H9 (cell line): Measurements from ENCODE around the gene WNT4. TPM values are rescaled to one million over a fixed set of nuclear protein-coding genes. Genes with fewer than 3 reads are reported as not detected.
A peak's percentile ranks its signal among the peaks of the same experiment; 100 is the strongest.

Experiments used
- DNase-seq: peaks from one replicate; pipeline ENCODE4 v3.0.0-alpha.2; 2017
- H2AFZ ChIP-seq: one replicate; pipeline ENCODE4 v1.6.1; 2013; ENCODE audit warnings: mild to moderate bottlenecking, low read length, control low read depth, moderate library complexity
- H2AK5ac ChIP-seq: 2 replicates; pipeline ENCODE4 v1.6.1; 2013; ENCODE audit warnings: low read length, control low read depth, mixed read lengths; ENCODE audit not compliant: insufficient read length
- H2BK120ac ChIP-seq: one replicate; pipeline ENCODE4 v1.6.1; 2013; ENCODE audit warnings: low read depth, mild to moderate bottlenecking, low read length, control low read depth, inconsistent platforms; ENCODE audit not compliant: poor library complexity, severe bottlenecking
- H2BK12ac ChIP-seq: 2 replicates; pipeline ENCODE4 v1.6.1; 2013; ENCODE audit warnings: low read length, control low read depth, mixed read lengths, low read depth; ENCODE audit not compliant: insufficient read length
- H2BK15ac ChIP-seq: 2 replicates; pipeline ENCODE4 v1.6.1; 2013; ENCODE audit warnings: low read depth, low read length, control low read depth
- H2BK20ac ChIP-seq: one replicate; pipeline ENCODE4 v1.6.1; 2013; ENCODE audit warnings: low read depth, mild to moderate bottlenecking, low read length, control low read depth, inconsistent platforms; ENCODE audit not compliant: poor library complexity, severe bottlenecking
- H2BK5ac ChIP-seq: 2 replicates; pipeline ENCODE4 v1.6.1; 2013; ENCODE audit warnings: low read length, control low read depth, mixed read lengths; ENCODE audit not compliant: insufficient read length
- H3K14ac ChIP-seq: 2 replicates; pipeline ENCODE4 v1.6.1; 2013; ENCODE audit warnings: low read length, control low read depth; ENCODE audit not compliant: insufficient read depth
- H3K18ac ChIP-seq: 2 replicates; pipeline ENCODE4 v1.6.1; 2013; ENCODE audit warnings: low read depth, mild to moderate bottlenecking, mixed read lengths, low read length, control low read depth; ENCODE audit not compliant: insufficient read length
- H3K23ac ChIP-seq: 2 replicates; pipeline ENCODE4 v1.6.1; 2013; ENCODE audit warnings: low read length, control low read depth, mixed read lengths, low read depth; ENCODE audit not compliant: insufficient read length
- H3K23me2 ChIP-seq: 2 replicates; pipeline ENCODE4 v1.6.1; 2013; ENCODE audit warnings: low read depth, mild to moderate bottlenecking, mixed read lengths, low read length, control low read depth; ENCODE audit not compliant: insufficient read length, poor library complexity, severe bottlenecking
- H3K27ac ChIP-seq: 2 replicates; pipeline ENCODE4 v1.5.1; 2013; ENCODE audit warnings: low read length, control low read depth, mixed read lengths, low read depth; ENCODE audit not compliant: insufficient read length
- H3K27me3 ChIP-seq: 2 replicates; pipeline ENCODE4 v1.6.1; 2013; ENCODE audit warnings: low read length, control low read depth, inconsistent platforms; ENCODE audit not compliant: insufficient read depth
- H3K4ac ChIP-seq: 2 replicates; pipeline ENCODE4 v1.6.1; 2013; ENCODE audit warnings: low read depth, mild to moderate bottlenecking, control low read depth, inconsistent platforms, low read length, moderate library complexity
- H3K4me1 ChIP-seq: 2 replicates; pipeline ENCODE4 v1.6.1; 2013; ENCODE audit warnings: low read length, control low read depth, inconsistent platforms; ENCODE audit not compliant: insufficient read depth
- H3K4me2 ChIP-seq: 2 replicates; pipeline ENCODE4 v1.6.1; 2013; ENCODE audit warnings: low read length, control low read depth, mixed read lengths; ENCODE audit not compliant: insufficient read length, insufficient read depth
- H3K56ac ChIP-seq: 2 replicates; pipeline ENCODE4 v1.6.1; 2013; ENCODE audit warnings: low read depth, mild to moderate bottlenecking, mixed read lengths, low read length, control low read depth; ENCODE audit not compliant: insufficient read length
- H3K79me1 ChIP-seq: 2 replicates; pipeline ENCODE4 v1.6.1; 2013; ENCODE audit warnings: low read depth, mild to moderate bottlenecking, moderate library complexity, low read length, control low read depth, inconsistent platforms; ENCODE audit not compliant: insufficient read depth, poor library complexity, severe bottlenecking
- H3K79me2 ChIP-seq: 2 replicates; pipeline ENCODE4 v1.6.1; 2013; ENCODE audit warnings: low read length, control low read depth, inconsistent platforms; ENCODE audit not compliant: insufficient read depth
- H3K9ac ChIP-seq: 2 replicates; pipeline ENCODE4 v1.6.1; 2013; ENCODE audit warnings: low read length, control low read depth, mixed read lengths; ENCODE audit not compliant: insufficient read length; ENCODE audit errors: extremely low read depth
- H3K9me3 ChIP-seq: one replicate; pipeline ENCODE4 v1.6.1; 2013; ENCODE audit warnings: low read depth, low read length, inconsistent platforms; ENCODE audit not compliant: control insufficient read depth
- H3T11ph ChIP-seq: one replicate; pipeline ENCODE4 v1.6.1; 2013; ENCODE audit warnings: mild to moderate bottlenecking, low read length, control low read depth, inconsistent platforms
- H4K20me1 ChIP-seq: one replicate; pipeline ENCODE4 v1.6.1; 2013; ENCODE audit not compliant: control insufficient read depth, insufficient read length, insufficient read depth
- H4K5ac ChIP-seq: 2 replicates; pipeline ENCODE4 v1.6.1; 2013; ENCODE audit warnings: low read depth, mild to moderate bottlenecking, mixed read lengths, low read length, control low read depth; ENCODE audit not compliant: insufficient read length
- H4K8ac ChIP-seq: replicated peaks from 2 replicates; pipeline ENCODE4 v1.6.1; 2013; ENCODE audit warnings: low read length, control low read depth, mixed read lengths, low read depth; ENCODE audit not compliant: insufficient read length
- H4K91ac ChIP-seq: 2 replicates; pipeline ENCODE4 v1.6.1; 2013; ENCODE audit warnings: low read depth, mild to moderate bottlenecking, moderate library complexity, mixed read lengths, low read length, control low read depth; ENCODE audit not compliant: insufficient read length
- H3K27ac Mint-ChIP-seq, 3 experiments: 2 replicates in 2 of 3; 3 replicates in 1 of 3; pipeline ENCODE4 v1.8.0; 2020 to 2021; ENCODE audit warnings: mixed read lengths in 3 of 3, mild to moderate bottlenecking in 1 of 3, moderate library complexity in 1 of 3
- H3K27me3 Mint-ChIP-seq: 2 replicates; pipeline ENCODE4 v1.8.0; 2021; ENCODE audit warnings: low read depth, mild to moderate bottlenecking, moderate library complexity, mixed read lengths
- H3K36me3 Mint-ChIP-seq, 3 experiments: 2 replicates in 2 of 3; 3 replicates in 1 of 3; pipeline ENCODE4 v1.8.0; 2020 to 2021; ENCODE audit warnings: low read depth in 3 of 3, mixed read lengths in 3 of 3; ENCODE audit not compliant: insufficient read depth in 1 of 3
- H3K4me1 Mint-ChIP-seq, 2 experiments: 2 replicates each; pipeline ENCODE4 v1.8.0; 2020; ENCODE audit warnings: mixed read lengths in 2 of 2
- H3K4me3 Mint-ChIP-seq, 2 experiments: 2 replicates in 1 of 2; 3 replicates in 1 of 2; pipeline ENCODE4 v1.8.0; 2020 to 2021; ENCODE audit warnings: mild to moderate bottlenecking in 2 of 2, mixed read lengths in 2 of 2, moderate library complexity in 1 of 2
- H3K9me3 Mint-ChIP-seq, 2 experiments: 2 replicates in 1 of 2; 3 replicates in 1 of 2; pipeline ENCODE4 v1.8.0; 2020; ENCODE audit warnings: mild to moderate bottlenecking in 2 of 2, mixed read lengths in 2 of 2, moderate library complexity in 1 of 2
- CTCF ChIP-seq: fragments of 200-600 bp; sonication (generic); conservative IDR thresholded peaks from 3 replicates; pipeline ENCODE4 v1.8.0; 2021; ENCODE audit warnings: antibody characterized with exemption, mild to moderate bottlenecking
- WGBS: extraction: QIAGEN DNeasy Blood & Tissue Kit; methylation state at CpG from one replicate; pipeline ENCODE4 v1.1.7; 2013; ENCODE audit warnings: missing lambda C conversion rate, low lambda C conversion rate, mixed read lengths; ENCODE audit not compliant: insufficient read length; ENCODE audit errors: extremely low coverage; 5-methylcytosine and 5-hydroxymethylcytosine counted together
- total RNA-seq: library from RNA; stranded (reverse); gene quantifications from 2 replicates; pipeline ENCODE4 v1.2.1, GENCODE V29; 2021

WNT4 gene
- total RNA-seq, 1 experiment from 2014 or later = 1.4 TPM

DNA sequence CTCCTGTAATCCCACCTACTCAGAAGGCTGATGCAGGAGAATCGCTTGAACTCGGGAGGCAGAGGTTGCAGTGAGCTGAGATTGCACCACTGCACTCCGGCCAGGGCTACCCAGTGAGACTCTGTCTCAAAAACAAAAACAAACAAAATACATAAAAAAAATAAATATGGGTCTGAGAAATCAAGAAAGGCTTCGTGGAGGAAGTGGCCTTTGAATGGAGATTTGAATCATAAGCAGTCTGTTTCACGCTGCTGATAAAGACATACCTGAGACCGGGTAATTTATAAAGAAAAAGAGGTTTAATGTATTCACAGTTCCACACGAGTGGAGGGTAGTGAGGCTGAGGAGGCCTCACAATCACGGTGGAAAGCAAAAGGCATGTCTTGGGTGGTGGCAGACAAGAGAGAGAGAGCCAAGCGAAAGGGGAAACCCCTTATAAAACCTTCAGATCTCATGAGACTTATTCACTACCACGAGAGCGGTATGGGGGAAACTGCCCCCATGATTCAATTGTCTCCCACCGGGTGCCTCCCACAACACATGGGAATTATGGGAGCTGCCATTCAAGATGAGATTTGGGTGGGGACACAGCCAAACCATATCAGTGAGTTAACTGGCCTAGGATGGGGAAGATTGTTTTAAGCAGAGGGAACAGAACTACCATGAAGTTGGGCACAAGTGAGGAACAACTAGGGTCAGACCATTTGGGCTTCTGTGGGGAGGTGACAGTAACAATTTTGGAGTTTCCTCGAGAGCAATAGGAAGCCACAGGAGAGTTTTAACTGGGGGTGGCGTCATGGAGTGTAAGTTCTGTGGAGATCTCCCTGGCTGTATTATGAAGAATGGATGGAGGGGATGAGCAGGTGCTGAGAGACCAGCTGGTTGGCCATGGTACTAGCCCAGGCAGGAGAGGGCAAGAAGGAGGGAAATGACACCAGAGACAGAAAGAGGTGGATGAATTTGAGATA, 22.2 kb upstream of the WNT4 start:
- H2BK15ac ChIP-seq = no peak overlapping the region
- no peaks in the 10 kb centered on the region for H3K9me3 ChIP-seq
- Mint-ChIP-seq H3K9me3 (no peaks in the 10 kb centered on the region; a peak in 1 of 5 replicates), H3K36me3 (no peaks in the 10 kb centered on the region), H3K4me3 (no peak overlapping the region), H3K4me1 (peaks cover 11 to 22% of the 10 kb centered on the region in 2 experiments; a peak in 3 of 4 replicates), H3K27ac (peak overlapping the region in 1 of 3 experiments; percentile 21; a peak in 3 of 7 replicates), H3K27me3 (peaks cover 3% of the 10 kb centered on the region; the same call in 1 of the 2 replicates)
- no peak overlapping the region for H3K9ac ChIP-seq
- H4K20me1 ChIP-seq = no peaks in the 10 kb centered on the region
- WGBS = no CpG with 5 or more reads among the region's 14 CpGs
- H3K79me1 ChIP-seq = no peaks in the 10 kb centered on the region
- H2BK5ac ChIP-seq = no peak overlapping the region
- no peak overlapping the region for H4K8ac ChIP-seq
- no peak overlapping the region for H3K27ac ChIP-seq
- H3T11ph ChIP-seq = no peak overlapping the region
- no peaks in the 10 kb centered on the region for H3K4me1 ChIP-seq
- no peak for DNase-seq
- no peaks in the 10 kb centered on the region for H3K23me2 ChIP-seq
- H4K5ac ChIP-seq = no peak overlapping the region
- no peak overlapping the region for H2AFZ ChIP-seq
- H2AK5ac ChIP-seq = no peak overlapping the region
- no peak overlapping the region for H2BK120ac ChIP-seq
- H3K27me3 ChIP-seq = no peaks in the 10 kb centered on the region
- no peak overlapping the region for H3K4ac ChIP-seq
- H3K14ac ChIP-seq = no peak overlapping the region
- no peak overlapping the region for H2BK12ac ChIP-seq
- H3K18ac ChIP-seq = no peak overlapping the region
- no peak overlapping the region for H3K23ac ChIP-seq
- no peak overlapping the region for H4K91ac ChIP-seq
- no peak overlapping the region for H3K4me2 ChIP-seq
- no peak for TF ChIP-seq CTCF
- no peaks in the 10 kb centered on the region for H3K79me2 ChIP-seq
- no peak overlapping the region for H2BK20ac ChIP-seq
- no peak overlapping the region for H3K56ac ChIP-seq
